GM21529 (cell line): ENCODE data around the gene PAXIP1.

ENCODE experiments used
- ATAC-seq: cut with Tn5 transposase; IDR thresholded peaks from one replicate; pipeline ENCODE4 v1.9.1; 2021; ENCODE audit not compliant: unreplicated experiment

Gene PAXIP1

GRCh38 chr7:154914308-154914995, 88.5 kb downstream of the PAXIP1 start:
- peak; percentile 3 for ATAC-seq

DNA sequence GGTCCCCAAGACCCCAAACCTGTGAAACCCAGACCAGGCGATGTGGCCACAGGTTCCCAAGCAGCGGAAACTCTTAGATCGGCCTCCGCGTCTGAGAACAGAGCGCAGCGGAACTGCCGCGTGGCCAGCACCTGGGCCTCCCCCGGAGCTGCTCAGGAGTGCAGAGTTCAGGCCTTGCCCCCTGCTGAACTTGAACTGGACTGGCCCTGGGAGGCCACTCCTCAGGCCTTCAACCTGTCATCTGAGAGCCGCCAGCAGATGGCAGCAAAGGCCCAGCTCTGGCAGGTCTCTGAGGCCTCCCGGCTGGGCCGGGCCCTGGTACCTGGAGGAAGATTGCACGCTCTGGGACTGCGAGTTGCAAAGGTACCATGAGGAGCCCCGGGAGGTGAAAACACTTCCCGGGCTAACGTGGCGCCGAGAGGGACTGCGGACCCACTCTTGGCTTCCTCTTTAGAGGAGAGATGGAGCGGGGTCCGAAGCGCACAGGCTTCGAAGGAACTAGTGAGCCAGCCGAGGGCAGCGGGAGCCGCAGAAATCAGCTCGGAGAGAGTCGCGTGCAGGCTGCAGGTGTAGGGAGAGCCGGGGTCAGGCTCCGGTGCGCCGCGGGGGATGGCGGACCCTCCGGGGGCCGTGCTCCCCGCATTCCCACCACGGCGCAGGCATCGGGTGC, 89.2 kb downstream of the PAXIP1 start:
- peak; percentile 95 for ATAC-seq

GRCh38 chr7:154912871-154913637, 89.9 kb downstream of the PAXIP1 start:
- no peak for ATAC-seq

DNA sequence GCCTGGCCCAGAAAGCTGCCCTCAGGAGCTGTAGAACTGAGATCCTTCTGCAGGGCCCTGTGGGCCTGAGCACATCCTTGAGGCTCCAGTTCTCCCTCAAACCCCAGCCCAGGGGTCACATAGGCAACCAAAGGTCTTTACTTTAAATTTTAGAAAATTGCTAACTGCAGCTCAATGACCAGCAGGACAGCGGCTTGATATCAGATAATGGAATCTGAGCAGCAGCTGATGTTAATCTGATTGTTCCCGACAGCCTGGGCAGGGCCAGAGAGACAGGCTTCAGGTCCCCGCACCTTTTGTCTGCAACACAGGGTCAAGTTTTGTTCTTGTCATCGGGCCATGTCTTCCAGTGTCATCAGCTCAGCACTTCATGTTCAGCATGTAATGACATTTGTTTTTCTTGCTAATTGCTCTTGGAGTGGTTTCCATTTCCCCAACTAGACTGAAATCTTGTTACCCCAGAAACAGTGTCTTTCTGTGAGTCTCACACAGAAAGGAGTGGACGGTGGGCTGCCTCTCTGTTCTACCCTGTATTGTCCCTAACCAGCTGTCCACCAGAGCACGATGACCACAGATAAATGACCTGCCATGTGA, 91.0 kb downstream of the PAXIP1 start:
- ATAC-seq = no peak

DNA sequence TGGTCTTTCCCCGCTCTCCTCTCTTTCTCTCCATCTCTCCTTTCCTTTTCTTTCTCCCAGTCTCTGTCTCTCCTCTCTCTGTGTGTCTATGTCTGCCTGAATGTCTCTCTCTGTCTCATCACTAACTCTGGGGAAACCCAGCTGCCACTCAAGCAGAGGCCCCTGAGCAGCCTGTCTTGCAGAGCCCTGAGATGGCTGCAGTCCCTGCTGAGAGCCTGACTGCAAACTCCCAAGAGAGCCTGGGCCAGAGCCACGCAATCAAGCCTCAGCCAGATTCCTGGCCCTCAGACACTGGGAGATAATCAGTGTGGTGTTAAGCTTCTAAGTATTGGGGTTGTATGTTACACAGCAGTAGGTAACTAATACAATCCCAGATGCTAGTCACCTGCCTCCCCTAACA, 91.5 kb downstream of the PAXIP1 start:
- ATAC-seq = no peak

- ATAC-seq = no peak
Measured at GRCh38 chr7:154910977-154911376, 91.9 kb downstream of the PAXIP1 start.

DNA sequence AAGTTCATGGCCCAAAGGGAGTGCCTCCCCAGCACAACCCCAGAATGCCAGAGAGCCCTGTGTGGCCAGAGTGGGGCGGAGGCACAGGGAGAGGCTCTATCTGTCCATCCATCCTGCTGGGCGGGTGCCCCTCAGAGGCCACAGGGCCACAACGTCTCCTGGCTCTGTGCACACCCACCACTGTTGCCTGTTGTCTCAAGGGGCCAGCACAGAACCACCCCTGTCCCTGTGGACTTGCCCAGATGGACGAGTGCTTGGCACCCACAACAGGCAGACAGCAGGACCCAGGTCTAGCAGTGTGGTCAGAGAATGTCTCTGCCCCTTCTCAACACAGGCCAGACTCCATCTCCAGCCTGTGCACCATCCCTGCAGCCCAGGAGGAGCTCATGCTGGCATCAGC, 92.8 kb downstream of the PAXIP1 start:
- ATAC-seq = no peak

DNA sequence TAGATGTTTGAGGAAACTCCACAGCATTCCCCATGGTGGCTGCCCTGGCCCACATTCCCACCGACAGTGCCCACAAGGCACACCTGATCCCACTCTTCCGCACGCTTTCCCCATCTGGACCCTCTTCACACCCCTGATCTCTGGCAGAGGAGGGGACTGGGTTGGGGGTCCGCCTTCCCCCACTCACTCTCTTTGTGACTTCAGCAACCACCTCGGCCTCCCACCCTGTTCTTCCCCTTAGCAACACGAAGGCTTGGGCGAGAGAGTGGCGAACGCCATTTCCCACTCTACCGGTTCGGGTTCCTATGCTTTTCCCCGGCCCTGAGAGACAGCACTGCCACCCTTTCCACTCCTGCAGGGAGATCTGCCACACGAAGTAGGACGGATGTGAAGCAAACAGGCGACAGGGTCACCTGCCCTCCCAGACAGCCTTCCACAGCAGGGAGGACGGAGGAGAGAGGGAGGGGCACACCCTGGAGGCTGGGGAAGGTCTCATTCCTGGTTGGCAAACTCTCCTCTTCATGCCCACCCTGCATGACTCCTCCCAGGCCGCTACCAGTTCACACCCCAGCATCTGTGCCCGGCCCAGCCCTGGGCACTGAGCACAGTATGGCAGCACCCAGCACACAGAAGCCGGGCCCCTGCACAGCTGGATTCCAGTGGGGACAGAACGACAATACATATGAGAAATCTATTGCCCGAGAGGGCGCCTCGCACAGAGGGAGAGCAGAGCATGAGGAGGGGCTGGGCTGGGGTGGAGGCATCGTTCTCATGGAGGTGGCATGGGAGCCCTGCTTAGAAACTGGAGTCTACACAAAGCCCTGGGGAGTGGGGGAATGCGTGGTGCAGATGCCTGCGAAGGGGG, 93.5 kb downstream of the PAXIP1 start:
- ATAC-seq = no peak

- ATAC-seq = no peak
Measured at GRCh38 chr7:154907651-154908620, 95.0 kb downstream of the PAXIP1 start.

- ATAC-seq = no peak
Measured at GRCh38 chr7:154906736-154907355, 96.1 kb downstream of the PAXIP1 start.

DNA sequence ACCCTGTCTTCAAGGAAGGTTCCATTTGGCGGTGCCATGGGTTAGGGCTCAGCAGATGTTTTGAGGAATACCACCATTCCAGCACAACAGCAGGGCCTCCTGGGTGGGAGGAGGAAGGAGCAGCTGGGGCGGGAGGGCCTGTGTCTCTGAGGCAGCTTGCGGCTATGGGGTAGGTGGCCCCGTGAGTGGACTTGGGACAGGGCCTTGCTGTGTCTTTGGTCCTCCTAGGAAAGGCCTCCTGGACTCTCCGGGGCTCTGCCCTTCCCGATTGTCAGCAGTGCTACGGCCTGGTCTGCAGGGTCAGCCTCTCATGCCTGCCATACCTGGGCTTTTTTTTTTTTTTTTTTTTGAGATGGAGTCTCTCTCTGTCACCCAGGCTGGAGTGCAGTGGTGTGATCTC, 96.7 kb downstream of the PAXIP1 start:
- ATAC-seq = no peak

DNA sequence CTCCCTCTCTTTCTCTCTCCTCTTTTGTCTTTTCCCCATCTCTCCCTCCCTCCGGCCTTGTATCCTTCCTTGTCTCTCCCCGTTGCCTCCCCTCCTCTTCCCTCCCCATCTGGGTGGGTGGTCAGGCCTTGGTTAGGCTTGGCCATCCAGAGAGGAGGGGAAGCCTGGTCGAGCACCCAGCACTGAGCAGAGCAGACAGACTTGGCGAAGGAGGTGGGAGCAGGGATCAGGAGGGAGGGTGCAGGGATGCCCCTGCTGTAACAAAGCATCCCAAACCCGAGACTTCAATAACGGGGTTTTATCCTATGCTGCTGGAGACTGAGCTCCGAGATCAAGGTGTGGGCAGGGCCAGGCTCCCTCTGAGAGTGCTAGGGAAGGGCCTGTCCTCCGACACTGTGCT, 97.3 kb downstream of the PAXIP1 start:
- no peak for ATAC-seq

DNA sequence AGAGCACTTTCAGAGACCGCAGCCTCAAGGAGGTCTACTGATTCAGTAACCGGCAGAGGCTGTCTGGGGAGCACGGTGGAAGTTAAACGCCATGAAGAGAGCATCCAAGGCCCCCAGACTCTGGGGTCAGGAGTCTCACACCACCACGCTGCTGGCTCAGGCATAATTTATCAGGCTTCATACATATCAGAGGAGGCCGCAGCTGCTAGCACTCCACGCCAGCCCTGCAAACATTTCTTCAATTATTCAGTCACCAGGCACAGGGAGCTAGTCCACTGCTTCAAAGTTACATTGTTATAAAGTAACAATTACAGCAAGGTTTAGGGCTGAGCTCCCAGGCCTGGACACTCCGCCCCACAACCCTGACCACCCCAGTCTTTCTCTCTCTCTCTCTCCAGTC, 97.8 kb downstream of the PAXIP1 start:
- ATAC-seq = no peak

- no peak for ATAC-seq
Measured at GRCh38 chr7:154903083-154903731, 99.7 kb downstream of the PAXIP1 start.

GRCh38 chr7:154902600-154903082, 100.3 kb downstream of the PAXIP1 start:
- ATAC-seq = no peak

- ATAC-seq = no peak
Measured at GRCh38 chr7:154899862-154900261, 103.1 kb downstream of the PAXIP1 start.

- no peak for ATAC-seq
Measured at GRCh38 chr7:154898973-154899855, 103.7 kb downstream of the PAXIP1 start.
